Keratinocyte (primary cell): Measurements from ENCODE around the gene ZNF554. TPM values are rescaled to one million over a fixed set of nuclear protein-coding genes. Genes with fewer than 3 reads are reported as not detected.

Source experiments
- DNase-seq: peaks from one replicate; pipeline ENCODE4 v3.0.0-alpha.2; 2011; ENCODE audit warnings: low read depth, missing footprints, low spot score
- FAIRE-seq: peaks from 2 replicates; lab custom pipeline; 2011; peaks lifted over from hg19 to GRCh38; lab: Jason Lieb, UNC
- H2AFZ ChIP-seq: 2 replicates; pipeline ENCODE4 v1.6.0; 2012; ENCODE audit warnings: low read length, control low read depth, inconsistent platforms; ENCODE audit not compliant: control insufficient read depth
- H3K27ac ChIP-seq: 2 replicates; pipeline ENCODE4 v1.5.1; 2011; ENCODE audit warnings: low read length; ENCODE audit not compliant: control insufficient read depth, insufficient read depth
- H3K27me3 ChIP-seq: 3 replicates; pipeline ENCODE4 v1.6.0; 2011; ENCODE audit warnings: low read length; ENCODE audit not compliant: control insufficient read depth, insufficient read depth; ENCODE audit errors: extremely low read depth
- H3K36me3 ChIP-seq, 2 experiments: 2 replicates in 1 of 2; 3 replicates in 1 of 2; pipeline ENCODE4 v1.5.1; 2011; ENCODE audit warnings: low read length in 2 of 2, mild to moderate bottlenecking in 1 of 2; ENCODE audit not compliant: control insufficient read depth in 2 of 2, insufficient read depth in 2 of 2; ENCODE audit errors: extremely low read depth in 1 of 2
- H3K4me1 ChIP-seq: 3 replicates; pipeline ENCODE4 v1.5.1; 2011; ENCODE audit warnings: low read length; ENCODE audit not compliant: control insufficient read depth, insufficient read depth; ENCODE audit errors: extremely low read depth
- H3K4me2 ChIP-seq: 3 replicates; pipeline ENCODE4 v1.6.0; 2011; ENCODE audit warnings: low read depth, low read length; ENCODE audit not compliant: control insufficient read depth, insufficient read depth; ENCODE audit errors: extremely low read depth
- H3K4me3 ChIP-seq, 3 experiments: fragments of 200-600 bp in 1 of 3; sonication (generic) in 1 of 3; 2 replicates in 2 of 3; 3 replicates in 1 of 3; pipeline ENCODE4 v1.5.1; 2011 to 2016; ENCODE audit warnings: low read length in 3 of 3, mild to moderate bottlenecking in 3 of 3, control low read depth in 2 of 3, inconsistent platforms in 1 of 3, low read depth in 1 of 3, mixed read lengths in 1 of 3, mixed run types in 1 of 3, moderate library complexity in 1 of 3; ENCODE audit not compliant: control insufficient read depth in 2 of 3, insufficient read depth in 2 of 3; ENCODE audit errors: extremely low read depth in 1 of 3
- H3K79me2 ChIP-seq: 2 replicates; pipeline ENCODE4 v1.6.0; 2012; ENCODE audit warnings: low read length; ENCODE audit not compliant: control insufficient read depth, insufficient read depth
- H3K9ac ChIP-seq: 3 replicates; pipeline ENCODE4 v1.6.0; 2011; ENCODE audit warnings: low read length; ENCODE audit not compliant: control insufficient read depth, insufficient read depth; ENCODE audit errors: extremely low read depth
- H3K9me1 ChIP-seq: 3 replicates; pipeline ENCODE4 v1.6.0; 2011; ENCODE audit warnings: low read length; ENCODE audit not compliant: control insufficient read depth, insufficient read depth; ENCODE audit errors: extremely low read depth
- H3K9me3 ChIP-seq: 2 replicates; pipeline ENCODE4 v1.5.1; 2012; ENCODE audit warnings: low read depth, low read length; ENCODE audit not compliant: control insufficient read depth
- H4K20me1 ChIP-seq: 3 replicates; pipeline ENCODE4 v1.6.0; 2011; ENCODE audit warnings: low read length; ENCODE audit not compliant: control insufficient read depth, insufficient read depth; ENCODE audit errors: extremely low read depth
- EZH2 ChIP-seq: IDR thresholded peaks from one replicate; pipeline ENCODE4 v1.6.1; 2012; ENCODE audit warnings: inconsistent platforms, mild to moderate bottlenecking, low read length, moderate library complexity
- dilution Hi-C: fragments of 300-500 bp; cut with MboI; formaldehyde crosslinking; loops from one replicate; pipeline ENCODE4 v1.7.0; 2020; ENCODE audit warnings: low sequenced_read_pairs; ENCODE audit not compliant: extremely low pct_ligation_motif_present
- polyA plus RNA-seq, 5 experiments: library from polyadenylated mRNA; depleted of rRNA in 3 of 5; stranded (reverse) in 3 of 5; stranded (forward) in 1 of 5; unstranded in 1 of 5; fragments of >200 nt; gene quantifications; 1 replicate in 1 of 5; 2 replicates in 3 of 5; 3 replicates in 1 of 5; pipeline versions ENCODE4 v1.2.1 to v1.2.3, GENCODE V29; 2011 to 2012; ENCODE audit warnings: missing spikeins in 2 of 5, low read depth in 1 of 5, low replicate concordance in 1 of 5
- TF ChIP-seq, protein P1 (sequence below), 3 experiments: IDR thresholded peaks in 1 of 3; conservative IDR thresholded peaks in 1 of 3; optimal IDR thresholded peaks in 1 of 3; 2 replicates in 2 of 3; 3 replicates in 1 of 3; pipeline versions ENCODE3 to v1.5.1; 2011; ENCODE audit warnings: low read length in 3 of 3, mild to moderate bottlenecking in 3 of 3, moderate library complexity in 2 of 3, control low read depth in 1 of 3, inconsistent platforms in 1 of 3; ENCODE audit not compliant: insufficient read depth in 2 of 3; ENCODE audit errors: extremely low read depth in 1 of 3

Gene ZNF554
- polyA plus RNA-seq, 1 donor (not counting 4 experiments of a cell fraction or from before 2014, with no cell fraction given): 2.7 TPM

DNA sequence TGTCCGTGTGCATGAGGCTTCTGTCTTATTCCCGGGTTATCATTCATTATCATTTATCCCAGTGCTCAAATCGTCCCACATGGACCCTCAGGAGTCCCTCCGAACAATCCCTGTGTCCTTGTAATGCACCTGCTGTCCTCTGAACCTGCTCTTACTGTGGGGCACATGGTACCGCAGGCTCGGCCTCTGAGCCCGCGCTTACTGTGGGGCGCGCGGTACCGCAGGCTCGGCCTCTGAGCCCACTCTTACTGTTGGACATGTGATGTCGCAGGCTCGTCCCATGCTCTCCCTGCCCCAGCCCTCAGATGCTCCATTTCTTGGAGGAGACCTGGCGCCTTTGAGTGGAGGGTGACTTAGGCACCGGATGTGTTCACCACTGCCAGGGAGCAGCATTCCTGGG is 16.8 kb upstream of the ZNF554 start:
- DNase-seq (no peak), FAIRE-seq (no peak)
- H3K79me2 ChIP-seq: peaks cover 7% of the 10 kb centered on the region
- H3K9me3 ChIP-seq: no peaks in the 10 kb centered on the region
- peaks cover 20 to 60% of the 10 kb centered on the region in 2 experiments for H3K36me3 ChIP-seq
- no peaks in the 10 kb centered on the region for H3K9me1 ChIP-seq
- H3K27ac ChIP-seq: no peak overlapping the region
- H4K20me1 ChIP-seq: no peaks in the 10 kb centered on the region
- no peak overlapping the region for H3K4me3 ChIP-seq
- dilution Hi-C loops: no loop called here
- H3K4me2 ChIP-seq: no peak overlapping the region
- no peaks in the 10 kb centered on the region for H3K27me3 ChIP-seq
- no peak overlapping the region for H3K9ac ChIP-seq
- TF ChIP-seq, protein P1, sequence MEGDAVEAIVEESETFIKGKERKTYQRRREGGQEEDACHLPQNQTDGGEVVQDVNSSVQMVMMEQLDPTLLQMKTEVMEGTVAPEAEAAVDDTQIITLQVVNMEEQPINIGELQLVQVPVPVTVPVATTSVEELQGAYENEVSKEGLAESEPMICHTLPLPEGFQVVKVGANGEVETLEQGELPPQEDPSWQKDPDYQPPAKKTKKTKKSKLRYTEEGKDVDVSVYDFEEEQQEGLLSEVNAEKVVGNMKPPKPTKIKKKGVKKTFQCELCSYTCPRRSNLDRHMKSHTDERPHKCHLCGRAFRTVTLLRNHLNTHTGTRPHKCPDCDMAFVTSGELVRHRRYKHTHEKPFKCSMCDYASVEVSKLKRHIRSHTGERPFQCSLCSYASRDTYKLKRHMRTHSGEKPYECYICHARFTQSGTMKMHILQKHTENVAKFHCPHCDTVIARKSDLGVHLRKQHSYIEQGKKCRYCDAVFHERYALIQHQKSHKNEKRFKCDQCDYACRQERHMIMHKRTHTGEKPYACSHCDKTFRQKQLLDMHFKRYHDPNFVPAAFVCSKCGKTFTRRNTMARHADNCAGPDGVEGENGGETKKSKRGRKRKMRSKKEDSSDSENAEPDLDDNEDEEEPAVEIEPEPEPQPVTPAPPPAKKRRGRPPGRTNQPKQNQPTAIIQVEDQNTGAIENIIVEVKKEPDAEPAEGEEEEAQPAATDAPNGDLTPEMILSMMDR (optimal IDR thresholded peaks at IDR 0.05 in 1 of 3, IDR thresholded peaks at IDR 0.05 in 1 of 3, conservative IDR thresholded peaks at IDR 0.05 in 1 of 3; ENCODE audit: extremely low read depth in 1 of 3, insufficient read depth in 2 of 3, low read length in 3 of 3): no peak
- TF ChIP-seq EZH2: no peak
- no peak overlapping the region for H2AFZ ChIP-seq
- H3K4me1 ChIP-seq: no peaks in the 10 kb centered on the region

DNA sequence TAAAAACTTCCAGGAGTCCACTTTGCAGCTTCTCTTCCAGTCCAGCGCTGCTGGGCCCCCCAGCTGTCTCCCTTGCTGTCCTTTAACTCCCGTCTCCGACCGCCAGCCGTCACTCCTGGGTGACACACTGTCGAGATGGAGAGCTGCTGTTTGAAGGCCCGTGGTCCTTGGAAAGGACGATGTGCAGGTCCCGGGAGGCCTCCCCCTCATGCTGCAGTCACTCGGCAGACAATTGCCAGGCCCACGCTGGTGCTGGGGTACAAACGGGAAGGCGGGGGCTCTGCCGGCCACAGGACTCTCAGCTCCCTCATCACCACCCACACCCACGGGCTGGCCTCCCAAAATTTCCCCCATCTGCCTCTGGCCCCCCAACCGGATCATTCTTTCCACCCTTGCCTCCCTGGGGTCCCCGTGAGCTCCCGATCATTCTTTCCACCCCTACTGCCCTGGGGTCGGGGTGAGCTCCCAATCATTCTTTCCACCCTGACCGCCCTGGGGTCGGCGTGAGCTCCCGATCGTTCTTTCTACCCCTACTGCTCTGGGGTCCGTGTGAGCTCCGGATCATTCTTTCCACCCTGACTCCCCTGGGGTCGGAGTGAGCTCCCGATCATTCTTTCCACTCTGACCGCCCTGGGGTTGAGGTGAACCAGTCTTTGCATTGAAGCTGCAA is 16.0 kb upstream of the ZNF554 start:
- H4K20me1 ChIP-seq: no peaks in the 10 kb centered on the region
- H3K9me3 ChIP-seq: no peaks in the 10 kb centered on the region
- H3K4me1 ChIP-seq: no peaks in the 10 kb centered on the region
- no peak overlapping the region for H3K4me2 ChIP-seq
- DNase-seq: no peak
- no peak overlapping the region for H3K4me3 ChIP-seq
- TF ChIP-seq, protein P1 (optimal IDR thresholded peaks at IDR 0.05 in 1 of 3, IDR thresholded peaks at IDR 0.05 in 1 of 3, conservative IDR thresholded peaks at IDR 0.05 in 1 of 3; ENCODE audit: extremely low read depth in 1 of 3, insufficient read depth in 2 of 3, low read length in 3 of 3): no peak
- no peak for TF ChIP-seq EZH2
- H2AFZ ChIP-seq: no peak overlapping the region
- FAIRE-seq: no peak
- dilution Hi-C loops: no loop called here
- peaks cover 7% of the 10 kb centered on the region for H3K79me2 ChIP-seq
- peaks cover 18 to 55% of the 10 kb centered on the region in 2 experiments for H3K36me3 ChIP-seq
- H3K27me3 ChIP-seq: no peaks in the 10 kb centered on the region
- H3K27ac ChIP-seq: no peak overlapping the region
- H3K9ac ChIP-seq: no peak overlapping the region
- H3K9me1 ChIP-seq: no peaks in the 10 kb centered on the region
